Activated CD4-positive, alpha-beta memory T cell treated with anti-CD3 and anti-CD28 coated beads for 36 hours (primary cell): ENCODE data around the gene FHL1. TPM values are rescaled to one million over a fixed set of nuclear protein-coding genes. Genes with fewer than 3 reads are reported as not detected.
"Not testable (repeated sequence)": the region's sequence is repeated elsewhere in the genome, so short reads cannot be mapped to it uniquely, and the experiment has no call there.

Experiments used
- CTCF ChIA-PET: fragments of 350-600 bp; sonication (Branson Sonifier 250); formaldehyde crosslinking; loops from one replicate; lab custom pipeline; 2021; ENCODE audit warnings: antibody characterized with exemption, inconsistent platforms; lab: Charles Lee
- POLR2A ChIA-PET: fragments of 350-600 bp; sonication (Branson Sonifier 250); formaldehyde crosslinking; loops from one replicate; lab custom pipeline; 2021; ENCODE audit warnings: antibody characterized with exemption; lab: Charles Lee
- DNase-seq: peaks from one replicate; pipeline ENCODE4 v3.0.0-alpha.2; 2020
- H3K27ac Mint-ChIP-seq: one replicate; pipeline ENCODE4 v1.8.0; 2021; ENCODE audit warnings: mixed read lengths
- H3K27me3 Mint-ChIP-seq: one replicate; pipeline ENCODE4 v1.8.0; 2021; ENCODE audit warnings: mixed read lengths
- H3K36me3 Mint-ChIP-seq: one replicate; pipeline ENCODE4 v1.8.0; 2021; ENCODE audit warnings: mixed read lengths
- H3K4me1 Mint-ChIP-seq: one replicate; pipeline ENCODE4 v1.8.0; 2021; ENCODE audit warnings: low read depth, mixed read lengths
- H3K4me3 Mint-ChIP-seq: one replicate; pipeline ENCODE4 v1.8.0; 2021; ENCODE audit warnings: mild to moderate bottlenecking, mixed read lengths
- H3K9me3 Mint-ChIP-seq: one replicate; pipeline ENCODE4 v1.8.0; 2021; ENCODE audit warnings: mixed read lengths
- intact Hi-C: fragments of 100-400 bp; cut with micrococcal nuclease; formaldehyde crosslinking; loops from one replicate; pipeline ENCODE4 v1.15.1; 2023
- total RNA-seq, 2 experiments: library from RNA; stranded (reverse); gene quantifications; one replicate each; pipeline ENCODE4 v1.2.3, GENCODE V29; 2021

The FHL1 gene
- total RNA-seq, 2 experiments from 2014 or later = 33.9 to 37.5 TPM

GRCh38 chrX:136212557-136213111 is 65.3 kb downstream of the FHL1 start:
- ChIA-PET CTCF (no interaction called here), POLR2A (no interaction called here)
- Mint-ChIP-seq H3K4me1 (no peaks in the 10 kb centered on the region), H3K27ac (no peak overlapping the region), H3K4me3 (no peak overlapping the region), H3K27me3 (no peaks in the 10 kb centered on the region), H3K36me3 (peaks cover 2% of the 10 kb centered on the region), H3K9me3 (no peaks in the 10 kb centered on the region)
- no peak for DNase-seq
- intact Hi-C loops = no loop called here

GRCh38 chrX:136214551-136214950 is 67.2 kb downstream of the FHL1 start:
- CTCF ChIA-PET = no interaction called here
- intact Hi-C loops = no loop called here
- DNase-seq = no peak

GRCh38 chrX:136215559-136215958 is 68.2 kb downstream of the FHL1 start:
- no peak for DNase-seq
- CTCF ChIA-PET = no interaction called here
- Mint-ChIP-seq H3K4me1 (peaks cover 2% of the 10 kb centered on the region), H3K4me3 (no peak overlapping the region), H3K36me3 (peaks cover 10% of the 10 kb centered on the region), H3K27me3 (no peaks in the 10 kb centered on the region), H3K9me3 (no peaks in the 10 kb centered on the region), H3K27ac (no peak overlapping the region)
- POLR2A ChIA-PET = no interaction called here
- intact Hi-C loops = no loop called here

More at GRCh38 chrX:136214551-136214950, 67.2 kb downstream of the FHL1 start:
- peaks cover 8% of the 10 kb centered on the region for H3K36me3 Mint-ChIP-seq
- H3K4me1 Mint-ChIP-seq = peaks cover 2% of the 10 kb centered on the region
- no peaks in the 10 kb centered on the region for H3K9me3 Mint-ChIP-seq
- no peak overlapping the region for H3K4me3 Mint-ChIP-seq
- no peak overlapping the region for H3K27ac Mint-ChIP-seq
- POLR2A ChIA-PET = no interaction called here
- no peaks in the 10 kb centered on the region for H3K27me3 Mint-ChIP-seq

DNA sequence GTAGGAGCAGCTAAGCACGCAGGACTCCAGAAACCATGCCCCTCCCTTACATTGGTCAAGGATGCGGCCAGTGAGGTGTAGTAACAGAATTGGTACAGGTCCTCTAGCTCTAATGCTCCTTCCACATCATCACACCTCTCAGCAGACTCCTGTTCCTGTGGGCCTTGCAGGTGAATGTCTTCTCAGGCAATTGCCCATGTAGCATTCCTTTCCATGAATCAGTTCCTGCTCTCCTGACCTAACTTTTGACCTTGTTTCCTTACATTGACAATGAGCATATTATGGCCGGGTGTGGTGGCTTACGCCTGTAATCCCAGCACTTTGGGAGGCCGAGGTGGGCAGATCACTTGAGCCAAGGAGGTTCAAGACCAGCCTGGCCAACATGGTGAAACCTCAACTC is 72.6 kb downstream of the FHL1 start:
- intact Hi-C loops = loop anchor here (10.0 kb wide), 1 partner anchor 495 kb away; no protein-coding TSS in a partner anchor
- CTCF ChIA-PET = no interaction called here
- Mint-ChIP-seq H3K27me3 (no peaks in the 10 kb centered on the region), H3K4me3 (no peak overlapping the region), H3K9me3 (no peaks in the 10 kb centered on the region), H3K36me3 (peaks cover 30% of the 10 kb centered on the region), H3K4me1 (peaks cover 2% of the 10 kb centered on the region), H3K27ac (no peak overlapping the region)
- POLR2A ChIA-PET = no interaction called here
- DNase-seq = no peak

DNA sequence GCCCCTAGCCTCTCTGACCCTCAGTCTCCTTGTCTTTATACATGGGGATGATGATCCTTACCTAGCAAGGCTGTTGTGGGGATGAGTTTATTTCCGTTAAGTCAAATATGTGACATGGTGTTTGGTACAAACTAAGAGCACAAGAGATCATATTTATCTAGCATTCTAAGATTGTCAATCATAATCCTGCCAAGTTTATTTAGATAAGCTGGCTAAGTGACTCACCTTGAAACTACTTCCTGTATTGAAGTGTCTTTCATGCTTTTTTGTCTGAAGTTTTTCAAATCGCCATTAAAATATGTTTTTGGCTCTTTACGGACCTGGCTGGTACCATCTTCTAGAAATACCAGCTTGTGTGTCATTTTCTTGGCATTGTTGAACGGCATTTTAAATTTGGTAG is 73.2 kb downstream of the FHL1 start:
- peaks cover 2% of the 10 kb centered on the region for H3K4me1 Mint-ChIP-seq
- ChIA-PET POLR2A (no interaction called here), CTCF (no interaction called here)
- H3K27me3 Mint-ChIP-seq = no peaks in the 10 kb centered on the region
- no peak overlapping the region for H3K4me3 Mint-ChIP-seq
- peaks cover 35% of the 10 kb centered on the region for H3K36me3 Mint-ChIP-seq
- no peaks in the 10 kb centered on the region for H3K9me3 Mint-ChIP-seq
- intact Hi-C loops = loop anchor here (10.0 kb wide), 1 partner anchor 494 kb away; no protein-coding TSS in a partner anchor
- no peak overlapping the region for H3K27ac Mint-ChIP-seq
- DNase-seq = no peak

GRCh38 chrX:136220951-136221350 is 73.6 kb downstream of the FHL1 start:
- intact Hi-C loops = loop anchor here (10.0 kb wide), 1 partner anchor 494 kb away; no protein-coding TSS in a partner anchor
- no peak overlapping the region for H3K27ac Mint-ChIP-seq
- H3K4me3 Mint-ChIP-seq = no peak overlapping the region
- no peaks in the 10 kb centered on the region for H3K27me3 Mint-ChIP-seq
- no peak for DNase-seq
- H3K4me1 Mint-ChIP-seq = peaks cover 2% of the 10 kb centered on the region
- peaks cover 39% of the 10 kb centered on the region for H3K36me3 Mint-ChIP-seq
- ChIA-PET CTCF (no interaction called here), POLR2A (no interaction called here)
- H3K9me3 Mint-ChIP-seq = no peaks in the 10 kb centered on the region

DNA sequence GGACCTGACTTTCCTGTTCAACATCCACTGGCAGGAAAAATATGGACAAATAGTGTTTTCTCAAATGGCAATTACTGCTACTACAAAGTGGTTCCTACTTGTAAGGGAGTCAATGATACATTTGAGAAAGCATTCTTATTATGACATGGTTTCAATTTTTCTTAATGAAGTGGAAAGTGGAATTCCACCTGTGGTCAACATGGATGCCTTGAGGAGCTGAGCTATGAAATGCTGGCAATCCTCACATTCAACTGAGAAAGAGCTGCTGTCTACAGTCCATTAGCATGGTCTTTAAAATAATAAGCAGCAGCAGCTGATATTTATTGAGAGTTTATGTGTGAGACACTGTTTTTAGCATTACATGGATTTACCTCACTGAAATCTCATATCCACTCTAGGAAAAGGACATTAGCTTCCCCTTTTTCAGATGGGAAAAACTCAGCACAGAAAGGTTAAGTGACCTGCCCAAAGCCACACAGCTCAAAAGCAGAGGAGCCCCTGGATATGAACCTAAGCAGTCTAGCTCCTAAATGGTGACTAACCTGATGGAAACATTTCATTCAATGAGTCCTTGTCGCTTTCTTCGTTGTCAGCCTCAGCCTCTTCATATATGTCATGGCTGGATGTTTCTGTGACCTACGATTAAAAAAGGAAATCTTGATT is 74.6 kb downstream of the FHL1 start:
- Mint-ChIP-seq H3K27me3 (no peaks in the 10 kb centered on the region), H3K9me3 (no peaks in the 10 kb centered on the region), H3K4me1 (peaks cover 2% of the 10 kb centered on the region), H3K27ac (no peak overlapping the region), H3K36me3 (peaks cover 44% of the 10 kb centered on the region), H3K4me3 (no peak overlapping the region)
- CTCF ChIA-PET = no interaction called here
- intact Hi-C loops = loop anchor here (10.0 kb wide), 1 partner anchor 493 kb away; no protein-coding TSS in a partner anchor
- DNase-seq = no peak
- POLR2A ChIA-PET = no interaction called here

DNA sequence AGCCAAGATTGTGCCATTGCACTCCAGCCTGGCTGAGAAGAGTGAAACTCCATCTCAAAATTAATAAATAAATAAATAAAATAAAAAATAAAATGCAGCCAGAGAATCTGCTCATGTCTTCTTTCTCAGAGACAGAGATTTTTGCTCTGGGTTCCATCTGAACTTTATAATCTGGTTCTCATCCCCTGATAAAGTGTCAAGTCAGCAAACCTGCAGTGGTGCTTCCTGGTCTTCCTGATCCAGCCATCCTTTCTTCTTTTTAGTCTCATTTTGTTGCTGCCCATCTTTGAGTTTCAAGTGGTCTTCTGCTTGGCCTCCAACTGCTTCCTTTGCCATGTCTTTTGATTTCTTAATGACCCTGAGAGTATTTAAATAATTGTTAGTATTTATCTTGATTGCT is 79.7 kb downstream of the FHL1 start:
- Mint-ChIP-seq H3K4me3 (no peak overlapping the region), H3K27me3 (no peaks in the 10 kb centered on the region), H3K36me3 (peaks cover 31% of the 10 kb centered on the region), H3K4me1 (peaks cover 17% of the 10 kb centered on the region), H3K9me3 (no peaks in the 10 kb centered on the region), H3K27ac (no peak overlapping the region)
- CTCF ChIA-PET = no interaction called here
- POLR2A ChIA-PET = no interaction called here
- no peak for DNase-seq
- intact Hi-C loops = loop anchor here (10.0 kb wide), 1 partner anchor 488 kb away; no protein-coding TSS in a partner anchor

DNA sequence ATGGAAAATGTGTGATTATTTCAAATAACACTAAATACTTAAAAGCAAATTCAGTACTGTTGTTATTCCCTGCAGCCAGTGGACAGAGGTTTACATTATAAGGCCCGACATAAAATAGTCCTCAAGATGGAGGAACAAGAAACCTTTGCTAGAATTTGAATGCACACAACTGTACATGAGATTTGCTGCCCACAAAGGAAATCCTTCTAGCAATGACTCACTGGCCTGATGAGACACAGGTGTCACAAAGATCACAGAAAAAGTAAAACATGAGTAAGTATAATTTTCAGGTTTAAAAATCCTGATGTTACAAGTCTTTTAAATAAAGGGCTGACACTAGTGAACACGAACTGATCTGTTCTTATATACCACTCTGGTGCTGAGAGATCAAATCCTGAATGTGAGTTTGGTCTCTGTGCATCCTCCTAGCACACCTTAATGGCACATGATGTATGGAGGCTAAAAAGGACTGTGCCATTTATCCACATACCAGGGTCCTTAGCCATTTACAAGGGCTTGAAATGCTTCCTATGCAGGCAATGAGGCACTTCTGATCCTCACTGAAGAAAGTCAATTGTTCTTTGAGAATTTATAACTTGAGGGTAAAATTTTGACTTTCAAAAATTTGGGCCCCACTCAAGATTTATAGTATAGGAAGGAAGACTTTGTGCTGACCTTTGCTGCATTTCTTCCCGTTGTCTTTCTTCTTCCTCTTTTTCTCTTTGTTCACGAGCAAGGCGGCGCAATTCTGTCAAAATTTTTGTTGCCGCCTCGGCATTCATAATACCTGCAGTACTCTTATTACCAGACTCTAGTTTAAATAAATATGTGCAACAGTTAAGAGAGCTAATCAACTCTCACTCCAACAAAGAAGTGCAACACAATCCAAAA is 80.9 kb downstream of the FHL1 start:
- peaks cover 17% of the 10 kb centered on the region for H3K4me1 Mint-ChIP-seq
- no peaks in the 10 kb centered on the region for H3K27me3 Mint-ChIP-seq
- H3K4me3 Mint-ChIP-seq = no peak overlapping the region
- DNase-seq = peak; percentile 25
- peaks cover 26% of the 10 kb centered on the region for H3K36me3 Mint-ChIP-seq
- no peaks in the 10 kb centered on the region for H3K9me3 Mint-ChIP-seq
- POLR2A ChIA-PET = no interaction called here
- peak overlapping the region; percentile 52 for H3K27ac Mint-ChIP-seq
- intact Hi-C loops = loop anchor here (1.0 to 10.0 kb wide), 3 partner anchors 22 to 487 kb away; no protein-coding TSS in a partner anchor
- CTCF ChIA-PET = no interaction called here

DNA sequence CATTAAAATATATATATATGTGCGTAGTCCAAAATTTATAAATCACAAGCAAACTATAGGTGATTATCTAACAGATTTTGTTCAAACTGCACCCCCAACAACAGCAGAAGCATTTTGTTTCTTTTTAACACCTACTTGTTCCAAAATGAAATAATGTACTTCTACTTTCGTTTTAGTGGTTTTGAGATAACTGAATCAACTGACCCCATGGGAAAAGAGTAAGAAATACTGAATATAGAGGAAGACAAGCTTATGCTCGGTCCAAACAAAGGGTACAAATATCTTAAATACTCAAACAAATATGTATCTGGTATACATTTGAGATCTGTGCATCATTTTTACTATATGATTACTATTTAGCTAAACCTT is 81.5 kb downstream of the FHL1 start:
- POLR2A ChIA-PET = no interaction called here
- CTCF ChIA-PET = no interaction called here
- Mint-ChIP-seq H3K27ac (no peak overlapping the region), H3K4me3 (no peak overlapping the region), H3K27me3 (no peaks in the 10 kb centered on the region), H3K9me3 (no peaks in the 10 kb centered on the region), H3K4me1 (peaks cover 17% of the 10 kb centered on the region), H3K36me3 (peaks cover 24% of the 10 kb centered on the region)
- intact Hi-C loops = loop anchor here (1.0 to 10.0 kb wide), 3 partner anchors 21 to 486 kb away; no protein-coding TSS in a partner anchor
- DNase-seq = no peak

GRCh38 chrX:136237074-136237473 is 89.7 kb downstream of the FHL1 start:
- ChIA-PET POLR2A (no interaction called here), CTCF (no interaction called here)
- H3K27ac Mint-ChIP-seq = no peak overlapping the region
- peaks cover 22% of the 10 kb centered on the region for H3K36me3 Mint-ChIP-seq
- H3K9me3 Mint-ChIP-seq = no peaks in the 10 kb centered on the region
- H3K4me1 Mint-ChIP-seq = peaks cover 2% of the 10 kb centered on the region
- H3K4me3 Mint-ChIP-seq = no peak overlapping the region
- no peak for DNase-seq
- intact Hi-C loops = no loop called here
- H3K27me3 Mint-ChIP-seq = no peaks in the 10 kb centered on the region

DNA sequence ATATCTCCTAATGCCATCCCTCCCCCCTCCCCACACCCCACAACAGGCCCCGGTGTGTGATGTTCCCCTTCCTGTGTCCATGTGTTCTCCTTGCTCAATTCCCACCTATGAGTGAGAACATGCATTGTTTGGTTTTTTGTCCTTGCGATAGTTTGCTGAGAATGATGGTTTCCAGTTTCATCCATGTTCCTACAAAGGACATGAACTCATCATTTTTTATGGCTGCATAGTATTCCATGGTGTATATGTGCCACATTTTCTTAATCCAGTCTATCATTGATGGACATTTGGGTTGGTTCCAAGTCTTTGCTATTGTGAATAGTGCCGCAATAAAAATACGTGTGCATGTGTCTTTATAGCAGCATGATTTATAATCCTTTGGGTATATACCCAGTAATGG is 90.5 kb downstream of the FHL1 start:
- H3K27me3 Mint-ChIP-seq, POLR2A ChIA-PET, H3K27ac Mint-ChIP-seq, intact Hi-C loops, CTCF ChIA-PET, H3K4me3 Mint-ChIP-seq, DNase-seq, H3K4me1 Mint-ChIP-seq, H3K9me3 Mint-ChIP-seq: not testable (repeated sequence)
- H3K36me3 Mint-ChIP-seq = peaks cover 26% of the 10 kb centered on the region
